ENCODE results near the gene BORA.

The BORA gene

GRCh38 chr13:72692884-72693514 lies 34.7 kb upstream of the BORA start:
- Histone ChIP-seq H2BK5ac (ENCODE audit: low read length) (no peak overlapping the region), H3K27ac (ENCODE audit: low read depth, low read length) (no peak overlapping the region), H3K27me3 (ENCODE audit: insufficient read depth, low read length, poor library complexity) (no peaks in the 10 kb centered on the region), H3K9ac (ENCODE audit: low read length) (no peak overlapping the region), H3K23ac (ENCODE audit: low read length) (no peak overlapping the region), H3K56ac (ENCODE audit: low read length) (no peak overlapping the region), H3K4ac (ENCODE audit: low read depth, low read length) (no peak overlapping the region), H3K4me1 (ENCODE audit: control insufficient read depth, low read depth, low read length) (no peaks in the 10 kb centered on the region), H3K4me3 (ENCODE audit: low read length) (no peak overlapping the region), H3K79me2 (ENCODE audit: control insufficient read depth, insufficient read depth, low read length) (no peaks in the 10 kb centered on the region), H3K18ac (ENCODE audit: low read length) (no peak overlapping the region), H3K4me2 (ENCODE audit: low read length) (no peak overlapping the region), H3K79me1 (ENCODE audit: low read length) (no peaks in the 10 kb centered on the region), H4K5ac (ENCODE audit: low read length) (no peak overlapping the region), H2AK5ac (ENCODE audit: low read length) (no peak overlapping the region), H3K36me3 (ENCODE audit: control insufficient read depth, insufficient read depth, low read length) (no peaks in the 10 kb centered on the region), H4K8ac (ENCODE audit: low read depth, low read length) (no peak overlapping the region), H2BK15ac (replicated peaks; ENCODE audit: low read depth) (no peak overlapping the region), H2BK120ac (ENCODE audit: low read depth, low read length) (no peak overlapping the region)
- WGBS (ENCODE audit: extremely low coverage, insufficient coverage, low lambda C conversion rate): no CpG with 5 or more reads among the region's 5 CpGs
- DNase-seq: peak; percentile 12

DNA sequence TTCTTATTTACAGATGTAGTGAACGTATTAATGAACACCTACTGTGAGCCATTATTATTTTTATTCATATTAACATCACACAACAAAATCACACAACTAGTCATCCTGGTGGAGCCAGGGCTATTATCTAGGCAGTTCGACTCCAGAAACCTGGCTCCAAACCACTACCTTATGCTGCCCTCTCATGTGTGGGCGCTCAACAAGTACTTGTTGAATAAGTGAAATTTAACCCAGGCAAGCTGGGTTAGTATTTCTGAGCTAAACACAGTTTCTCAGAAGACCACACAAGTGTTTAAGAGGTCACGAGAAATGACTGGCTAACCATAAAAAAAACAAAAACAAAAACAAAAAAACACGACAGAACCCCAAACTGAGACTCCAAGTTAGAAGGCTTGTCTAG lies 33.9 kb upstream of the BORA start:
- H3K27ac ChIP-seq (ENCODE audit: low read depth, low read length): no peak overlapping the region
- no peak overlapping the region for H3K9ac ChIP-seq (ENCODE audit: low read length)
- no peak overlapping the region for H2BK5ac ChIP-seq (ENCODE audit: low read length)
- H3K56ac ChIP-seq (ENCODE audit: low read length): no peak overlapping the region
- H4K8ac ChIP-seq (ENCODE audit: low read depth, low read length): no peak overlapping the region
- no peaks in the 10 kb centered on the region for H3K27me3 ChIP-seq (ENCODE audit: insufficient read depth, low read length, poor library complexity)
- no peak overlapping the region for H3K23ac ChIP-seq (ENCODE audit: low read length)
- DNase-seq: no peak
- no peak overlapping the region for H3K18ac ChIP-seq (ENCODE audit: low read length)
- H2BK120ac ChIP-seq (ENCODE audit: low read depth, low read length): no peak overlapping the region
- H3K4me3 ChIP-seq (ENCODE audit: low read length): no peak overlapping the region
- no peak overlapping the region for H3K4ac ChIP-seq (ENCODE audit: low read depth, low read length)
- no peak overlapping the region for H3K4me2 ChIP-seq (ENCODE audit: low read length)
- no peak overlapping the region for H2AK5ac ChIP-seq (ENCODE audit: low read length)
- no peaks in the 10 kb centered on the region for H3K79me2 ChIP-seq (ENCODE audit: control insufficient read depth, insufficient read depth, low read length)
- WGBS (ENCODE audit: extremely low coverage, insufficient coverage, low lambda C conversion rate): no CpG with 5 or more reads among the region's 5 CpGs
- no peak overlapping the region for H2BK15ac ChIP-seq (replicated peaks; ENCODE audit: low read depth)
- no peaks in the 10 kb centered on the region for H3K36me3 ChIP-seq (ENCODE audit: control insufficient read depth, insufficient read depth, low read length)
- no peaks in the 10 kb centered on the region for H3K4me1 ChIP-seq (ENCODE audit: control insufficient read depth, low read depth, low read length)
- no peak overlapping the region for H4K5ac ChIP-seq (ENCODE audit: low read length)
- H3K79me1 ChIP-seq (ENCODE audit: low read length): no peaks in the 10 kb centered on the region

DNA sequence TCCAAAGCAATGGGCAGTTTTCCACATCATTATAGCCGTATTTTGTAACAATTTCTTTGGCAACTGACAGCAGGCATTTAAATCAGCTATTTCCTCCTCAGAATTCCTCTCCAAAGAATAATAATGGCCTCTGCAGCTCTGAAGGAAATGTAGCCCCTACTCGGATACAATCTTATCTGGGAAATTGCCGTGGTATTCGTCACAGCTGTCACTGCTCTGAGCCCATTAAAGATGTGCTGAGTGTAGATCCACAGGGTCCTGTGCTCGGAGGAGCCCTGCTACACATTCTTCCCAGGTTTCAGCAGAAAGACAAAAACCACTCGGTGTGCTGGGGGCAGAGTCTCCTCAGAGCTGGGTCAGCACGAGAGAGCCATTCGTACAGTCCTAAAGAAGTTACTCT lies 33.4 kb upstream of the BORA start:
- no peak overlapping the region for H3K23ac ChIP-seq (ENCODE audit: low read length)
- no peaks in the 10 kb centered on the region for H3K79me2 ChIP-seq (ENCODE audit: control insufficient read depth, insufficient read depth, low read length)
- no peaks in the 10 kb centered on the region for H3K4me1 ChIP-seq (ENCODE audit: control insufficient read depth, low read depth, low read length)
- no peak overlapping the region for H3K9ac ChIP-seq (ENCODE audit: low read length)
- H3K4me2 ChIP-seq (ENCODE audit: low read length): no peak overlapping the region
- H3K4me3 ChIP-seq (ENCODE audit: low read length): no peak overlapping the region
- WGBS (ENCODE audit: extremely low coverage, insufficient coverage, low lambda C conversion rate): no CpG with 5 or more reads among the region's 8 CpGs
- no peaks in the 10 kb centered on the region for H3K36me3 ChIP-seq (ENCODE audit: control insufficient read depth, insufficient read depth, low read length)
- H3K79me1 ChIP-seq (ENCODE audit: low read length): no peaks in the 10 kb centered on the region
- H3K56ac ChIP-seq (ENCODE audit: low read length): no peak overlapping the region
- H2AK5ac ChIP-seq (ENCODE audit: low read length): no peak overlapping the region
- no peak overlapping the region for H3K18ac ChIP-seq (ENCODE audit: low read length)
- no peak overlapping the region for H2BK15ac ChIP-seq (replicated peaks; ENCODE audit: low read depth)
- H2BK120ac ChIP-seq (ENCODE audit: low read depth, low read length): no peak overlapping the region
- no peak overlapping the region for H4K5ac ChIP-seq (ENCODE audit: low read length)
- DNase-seq: peak; percentile 21
- H3K4ac ChIP-seq (ENCODE audit: low read depth, low read length): no peak overlapping the region
- H4K8ac ChIP-seq (ENCODE audit: low read depth, low read length): no peak overlapping the region
- no peak overlapping the region for H3K27ac ChIP-seq (ENCODE audit: low read depth, low read length)
- no peaks in the 10 kb centered on the region for H3K27me3 ChIP-seq (ENCODE audit: insufficient read depth, low read length, poor library complexity)
- no peak overlapping the region for H2BK5ac ChIP-seq (ENCODE audit: low read length)

- Histone ChIP-seq H4K5ac (ENCODE audit: low read length) (no peak overlapping the region), H3K4me1 (ENCODE audit: control insufficient read depth, low read depth, low read length) (no peaks in the 10 kb centered on the region), H3K23ac (ENCODE audit: low read length) (no peak overlapping the region), H2BK5ac (ENCODE audit: low read length) (no peak overlapping the region), H3K4me3 (ENCODE audit: low read length) (no peak overlapping the region), H3K36me3 (ENCODE audit: control insufficient read depth, insufficient read depth, low read length) (no peaks in the 10 kb centered on the region), H2BK15ac (replicated peaks; ENCODE audit: low read depth) (no peak overlapping the region), H3K9ac (ENCODE audit: low read length) (no peak overlapping the region), H3K56ac (ENCODE audit: low read length) (no peak overlapping the region), H2AK5ac (ENCODE audit: low read length) (no peak overlapping the region), H3K18ac (ENCODE audit: low read length) (no peak overlapping the region), H3K4me2 (ENCODE audit: low read length) (no peak overlapping the region), H3K27me3 (ENCODE audit: insufficient read depth, low read length, poor library complexity) (no peaks in the 10 kb centered on the region), H3K27ac (ENCODE audit: low read depth, low read length) (no peak overlapping the region), H3K79me1 (ENCODE audit: low read length) (no peaks in the 10 kb centered on the region), H3K79me2 (ENCODE audit: control insufficient read depth, insufficient read depth, low read length) (no peaks in the 10 kb centered on the region), H2BK120ac (ENCODE audit: low read depth, low read length) (no peak overlapping the region), H3K4ac (ENCODE audit: low read depth, low read length) (no peak overlapping the region), H4K8ac (ENCODE audit: low read depth, low read length) (no peak overlapping the region)
- no CpG with 5 or more reads among the region's 1 CpG for WGBS (ENCODE audit: extremely low coverage, insufficient coverage, low lambda C conversion rate)
- no peak for DNase-seq
These were observed 31.1 kb upstream of the BORA start for GRCh38 chr13:72696579-72696978.

- WGBS (ENCODE audit: extremely low coverage, insufficient coverage, low lambda C conversion rate): no CpG with 5 or more reads among the region's 2 CpGs
- Histone ChIP-seq H3K4ac (ENCODE audit: low read depth, low read length) (no peak overlapping the region), H3K4me1 (ENCODE audit: control insufficient read depth, low read depth, low read length) (no peaks in the 10 kb centered on the region), H3K79me2 (ENCODE audit: control insufficient read depth, insufficient read depth, low read length) (no peaks in the 10 kb centered on the region), H2AK5ac (ENCODE audit: low read length) (no peak overlapping the region), H2BK5ac (ENCODE audit: low read length) (no peak overlapping the region), H3K36me3 (ENCODE audit: control insufficient read depth, insufficient read depth, low read length) (no peaks in the 10 kb centered on the region), H3K79me1 (ENCODE audit: low read length) (no peaks in the 10 kb centered on the region), H3K4me2 (ENCODE audit: low read length) (no peak overlapping the region), H2BK120ac (ENCODE audit: low read depth, low read length) (no peak overlapping the region), H4K8ac (ENCODE audit: low read depth, low read length) (no peak overlapping the region), H2BK15ac (replicated peaks; ENCODE audit: low read depth) (no peak overlapping the region), H3K27ac (ENCODE audit: low read depth, low read length) (no peak overlapping the region), H3K9ac (ENCODE audit: low read length) (no peak overlapping the region), H3K18ac (ENCODE audit: low read length) (no peak overlapping the region), H3K27me3 (ENCODE audit: insufficient read depth, low read length, poor library complexity) (no peaks in the 10 kb centered on the region), H3K56ac (ENCODE audit: low read length) (no peak overlapping the region), H3K23ac (ENCODE audit: low read length) (no peak overlapping the region), H4K5ac (ENCODE audit: low read length) (no peak overlapping the region), H3K4me3 (ENCODE audit: low read length) (no peak overlapping the region)
- no peak for DNase-seq
These were observed 29.6 kb upstream of the BORA start for GRCh38 chr13:72698164-72698563.

DNA sequence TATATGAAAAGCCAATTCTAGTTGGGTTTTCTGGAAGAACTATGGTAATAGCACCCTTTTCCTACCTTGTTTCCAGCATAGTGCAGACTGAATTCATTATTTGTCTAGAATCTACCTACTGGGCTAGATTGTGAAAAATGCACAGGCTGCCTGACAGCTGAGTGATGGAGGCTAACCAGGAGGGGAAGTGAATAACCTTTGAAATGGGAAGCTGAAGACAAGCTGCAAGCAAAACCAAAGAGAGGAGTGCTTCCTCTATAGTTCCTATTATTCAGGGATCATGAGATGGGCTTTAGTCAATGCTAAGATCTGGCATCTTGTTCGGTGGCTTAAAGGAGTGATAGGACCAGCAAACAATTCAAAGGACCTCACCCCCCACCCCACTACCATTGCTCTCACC lies 27.2 kb upstream of the BORA start:
- Histone ChIP-seq H3K23ac (ENCODE audit: low read length) (no peak overlapping the region), H2AK5ac (ENCODE audit: low read length) (no peak overlapping the region), H3K36me3 (ENCODE audit: control insufficient read depth, insufficient read depth, low read length) (no peaks in the 10 kb centered on the region), H3K4me1 (ENCODE audit: control insufficient read depth, low read depth, low read length) (no peaks in the 10 kb centered on the region), H3K56ac (ENCODE audit: low read length) (no peak overlapping the region), H3K4ac (ENCODE audit: low read depth, low read length) (no peak overlapping the region), H3K4me3 (ENCODE audit: low read length) (no peak overlapping the region), H2BK15ac (replicated peaks; ENCODE audit: low read depth) (no peak overlapping the region), H3K79me1 (ENCODE audit: low read length) (no peaks in the 10 kb centered on the region), H2BK120ac (ENCODE audit: low read depth, low read length) (no peak overlapping the region), H3K27me3 (ENCODE audit: insufficient read depth, low read length, poor library complexity) (no peaks in the 10 kb centered on the region), H4K5ac (ENCODE audit: low read length) (no peak overlapping the region), H3K27ac (ENCODE audit: low read depth, low read length) (no peak overlapping the region), H4K8ac (ENCODE audit: low read depth, low read length) (no peak overlapping the region), H3K18ac (ENCODE audit: low read length) (no peak overlapping the region), H3K79me2 (ENCODE audit: control insufficient read depth, insufficient read depth, low read length) (no peaks in the 10 kb centered on the region), H3K9ac (ENCODE audit: low read length) (no peak overlapping the region), H2BK5ac (ENCODE audit: low read length) (no peak overlapping the region), H3K4me2 (ENCODE audit: low read length) (no peak overlapping the region)
- WGBS (ENCODE audit: extremely low coverage, insufficient coverage, low lambda C conversion rate): no CpG with 5 or more reads among the region's 1 CpG
- no peak for DNase-seq
